GM06990 (cell line): Measurements from ENCODE around the gene B3GNT3.

Experiments used
- DNase-seq: peaks from one replicate; pipeline ENCODE4 v3.0.0-alpha.2; 2011; ENCODE audit not compliant: insufficient read length; ENCODE audit errors: extremely low read depth
- H3K27me3 ChIP-seq: replicated peaks from 2 replicates; pipeline ENCODE4 v1.6.0; 2011; ENCODE audit warnings: low read length; ENCODE audit not compliant: control insufficient read depth, insufficient read depth
- H3K36me3 ChIP-seq: 2 replicates; pipeline ENCODE4 v1.5.1; 2011; ENCODE audit warnings: low read length; ENCODE audit not compliant: control insufficient read depth, insufficient read depth
- H3K4me3 ChIP-seq: replicated peaks from 2 replicates; pipeline ENCODE4 v1.5.1; 2011; ENCODE audit warnings: low read depth, mild to moderate bottlenecking, control low read depth, low read length
- TF ChIP-seq, protein P1 (sequence below): IDR thresholded peaks from 2 replicates; pipeline ENCODE4 v1.5.1; 2011; ENCODE audit warnings: low read length, control low read depth, mild to moderate bottlenecking, inconsistent platforms; ENCODE audit not compliant: insufficient read depth, poor library complexity, severe bottlenecking

B3GNT3 gene

GRCh38 chr19:17755977-17756670 lies 38.8 kb upstream of the B3GNT3 start:
- Histone ChIP-seq H3K27me3 (no peaks in the 10 kb centered on the region), H3K4me3 (peak overlapping the region; percentile 12; the same call in 1 of the 2 replicates), H3K36me3 (peaks cover 4% of the 10 kb centered on the region)
- DNase-seq = peak; percentile 83
- TF ChIP-seq, protein P1, sequence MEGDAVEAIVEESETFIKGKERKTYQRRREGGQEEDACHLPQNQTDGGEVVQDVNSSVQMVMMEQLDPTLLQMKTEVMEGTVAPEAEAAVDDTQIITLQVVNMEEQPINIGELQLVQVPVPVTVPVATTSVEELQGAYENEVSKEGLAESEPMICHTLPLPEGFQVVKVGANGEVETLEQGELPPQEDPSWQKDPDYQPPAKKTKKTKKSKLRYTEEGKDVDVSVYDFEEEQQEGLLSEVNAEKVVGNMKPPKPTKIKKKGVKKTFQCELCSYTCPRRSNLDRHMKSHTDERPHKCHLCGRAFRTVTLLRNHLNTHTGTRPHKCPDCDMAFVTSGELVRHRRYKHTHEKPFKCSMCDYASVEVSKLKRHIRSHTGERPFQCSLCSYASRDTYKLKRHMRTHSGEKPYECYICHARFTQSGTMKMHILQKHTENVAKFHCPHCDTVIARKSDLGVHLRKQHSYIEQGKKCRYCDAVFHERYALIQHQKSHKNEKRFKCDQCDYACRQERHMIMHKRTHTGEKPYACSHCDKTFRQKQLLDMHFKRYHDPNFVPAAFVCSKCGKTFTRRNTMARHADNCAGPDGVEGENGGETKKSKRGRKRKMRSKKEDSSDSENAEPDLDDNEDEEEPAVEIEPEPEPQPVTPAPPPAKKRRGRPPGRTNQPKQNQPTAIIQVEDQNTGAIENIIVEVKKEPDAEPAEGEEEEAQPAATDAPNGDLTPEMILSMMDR = no peak

GRCh38 chr19:17757125-17757524 lies 37.8 kb upstream of the B3GNT3 start:
- no peaks in the 10 kb centered on the region for H3K27me3 ChIP-seq
- no peak for DNase-seq
- H3K36me3 ChIP-seq = peaks cover 4% of the 10 kb centered on the region

DNA sequence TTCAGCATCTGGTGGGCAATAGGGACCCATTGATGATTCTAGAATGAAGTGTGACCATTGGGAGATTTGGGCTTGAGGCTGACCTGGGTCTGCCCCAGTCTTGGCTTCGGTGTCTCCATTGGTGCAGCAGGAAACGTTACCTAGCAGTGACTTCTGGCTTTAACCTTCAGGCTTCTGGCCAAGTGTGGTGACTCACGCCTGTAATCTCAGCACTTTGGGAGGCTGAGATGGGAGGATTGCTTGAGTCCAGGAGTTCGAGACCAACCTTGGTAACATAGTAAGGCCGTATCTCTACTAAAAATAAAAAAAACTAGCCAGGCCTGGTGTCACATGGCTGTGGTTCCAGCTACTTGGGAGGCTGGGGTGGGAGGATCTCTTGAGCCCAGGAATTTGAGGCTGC lies 36.4 kb upstream of the B3GNT3 start:
- Histone ChIP-seq H3K27me3 (no peaks in the 10 kb centered on the region), H3K36me3 (peaks cover 4% of the 10 kb centered on the region), H3K4me3 (no peak overlapping the region)
- TF ChIP-seq, protein P1 = no peak
- DNase-seq = no peak

More at GRCh38 chr19:17757125-17757524, 37.8 kb upstream of the B3GNT3 start:
- H3K4me3 ChIP-seq = no peak overlapping the region
- TF ChIP-seq, protein P1 = no peak

- DNase-seq = no peak
- Histone ChIP-seq H3K27me3 (no peaks in the 10 kb centered on the region), H3K4me3 (no peak overlapping the region), H3K36me3 (peaks cover 4% of the 10 kb centered on the region)
- TF ChIP-seq, protein P1 = no peak
These were observed 33.8 kb upstream of the B3GNT3 start for GRCh38 chr19:17761148-17761547.

DNA sequence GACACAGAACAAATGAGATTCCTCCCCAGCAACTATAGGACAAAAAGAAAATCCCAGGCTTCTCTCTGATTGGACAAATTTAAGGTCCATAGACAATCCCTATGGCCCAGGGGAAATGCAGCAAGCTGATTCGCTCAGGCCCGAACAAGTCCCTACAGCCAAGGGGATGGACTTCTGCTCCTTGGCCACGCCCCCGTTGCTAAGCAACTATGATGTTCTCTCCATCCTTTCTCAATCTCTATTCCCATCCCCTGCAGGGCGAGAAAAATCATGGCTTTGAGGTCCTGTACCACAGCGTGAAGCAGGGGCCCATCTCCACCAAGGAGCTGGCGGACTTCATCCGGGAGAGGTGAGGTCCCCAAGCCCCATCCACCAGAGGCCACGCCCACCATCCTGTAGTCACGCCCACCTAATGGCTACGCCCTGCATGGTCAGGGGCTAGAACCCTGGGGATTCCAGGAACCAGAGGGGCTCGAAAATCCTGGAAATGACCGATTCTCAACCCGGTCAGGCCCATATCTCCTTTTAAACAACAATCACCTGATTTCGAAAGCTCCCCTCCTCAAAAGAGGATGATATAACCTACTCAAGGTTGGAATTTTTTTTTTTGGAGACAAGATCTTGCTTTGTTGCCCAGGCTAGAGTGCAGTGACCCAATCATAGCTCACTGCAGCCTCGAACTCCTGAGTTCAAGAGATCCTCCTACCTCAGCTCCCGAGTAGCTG lies 32.3 kb upstream of the B3GNT3 start:
- Histone ChIP-seq H3K36me3 (peaks cover 4% of the 10 kb centered on the region; the same call in 1 of the 2 replicates), H3K27me3 (no peaks in the 10 kb centered on the region), H3K4me3 (no peak overlapping the region)
- TF ChIP-seq, protein P1 = no peak
- no peak for DNase-seq
